Skeletal muscle tissue (tissue), 4 donors: ENCODE results near the gene RELB. TPM values are rescaled to one million over a fixed set of nuclear protein-coding genes. Genes with fewer than 3 reads are reported as not detected.

Experiments
- H3K27ac ChIP-seq: one replicate; pipeline ENCODE4 v1.7.0; 2013; ENCODE audit warnings: mild to moderate bottlenecking, low read depth, low read length, inconsistent platforms
- H3K27me3 ChIP-seq, 3 donors: one replicate each; pipeline ENCODE4 v1.7.0; 2013; ENCODE audit warnings: low read length in 3 of 3; ENCODE audit not compliant: control insufficient read depth in 3 of 3, insufficient read depth in 3 of 3
- H3K36me3 ChIP-seq, 3 donors: one replicate each; pipeline ENCODE4 v1.7.0; 2013; ENCODE audit warnings: low read length in 3 of 3; ENCODE audit not compliant: control insufficient read depth in 3 of 3, insufficient read depth in 3 of 3
- H3K4me1 ChIP-seq, 3 donors: one replicate each; pipeline ENCODE4 v1.7.0; 2013; ENCODE audit warnings: low read length in 3 of 3, mild to moderate bottlenecking in 3 of 3; ENCODE audit not compliant: control insufficient read depth in 3 of 3, insufficient read depth in 3 of 3
- H3K4me3 ChIP-seq, 3 donors: one replicate each; pipeline ENCODE4 v1.7.0; 2013; ENCODE audit warnings: low read length in 3 of 3
- H3K9ac ChIP-seq, 3 donors: one replicate each; pipeline ENCODE4 v1.7.0; 2013; ENCODE audit warnings: low read length in 3 of 3, mild to moderate bottlenecking in 3 of 3, moderate library complexity in 2 of 3, low read depth in 1 of 3
- H3K9me3 ChIP-seq, 3 donors: one replicate each; pipeline ENCODE4 v1.7.0; 2013; ENCODE audit warnings: low read length in 3 of 3; ENCODE audit not compliant: control insufficient read depth in 3 of 3
- total RNA-seq: library from RNA; depleted of rRNA; stranded (reverse); fragments of >200 nt; gene quantifications from one replicate; pipeline ENCODE4 v1.2.3, GENCODE V29; 2014
- donor health status: Osteomylitis.

The RELB gene
- 7.8 TPM for total RNA-seq

- peaks cover 2 to 13% (median 6%) of the 10 kb centered on the region in 3 donors for H3K4me1 ChIP-seq
- H3K27me3 ChIP-seq, result no peaks in the 10 kb centered on the region
- peak within 1 kb of the TSS; percentile 70 to 86 (median 79) for H3K9ac ChIP-seq
- H3K4me3 ChIP-seq, result peak within 1 kb of the TSS; percentile 67 to 84 (median 70)
- peaks cover 0 to 4% (median 0%) of the 10 kb centered on the region in 3 donors for H3K36me3 ChIP-seq
- peak within 1 kb of the TSS; percentile 91 for H3K27ac ChIP-seq
- no peaks in the 10 kb centered on the region for H3K9me3 ChIP-seq
Observed at GRCh38 chr19:45001087-45001739, at the start of gene RELB. Gene RELB (plus strand): TSS chr19:45001464. CDS start chr19:45001580, 116 bp downstream.

- Histone ChIP-seq H3K27ac (peak overlapping the region; percentile 91), H3K36me3 (peaks cover 7 to 11% (median 10%) of the 10 kb centered on the region in 3 donors), H3K27me3 (no peaks in the 10 kb centered on the region), H3K9ac (peak overlapping the region; percentile 83 to 95 (median 90)), H3K4me1 (peaks cover 38 to 60% (median 44%) of the 10 kb centered on the region in 3 donors), H3K4me3 (peak overlapping the region; percentile 86 to 100 (median 96)), H3K9me3 (no peaks in the 10 kb centered on the region)
Observed at GRCh38 chr19:44954278-44954648, 47.0 kb upstream of the RELB start.

- H3K36me3 ChIP-seq, result peaks cover 7 to 11% (median 10%) of the 10 kb centered on the region in 3 donors
- H3K9me3 ChIP-seq, result no peaks in the 10 kb centered on the region
- peak within 1 kb of the TSS; percentile 95 to 99 (median 96) for H3K9ac ChIP-seq
- peak within 1 kb of the TSS; percentile 86 to 100 (median 96) for H3K4me3 ChIP-seq
- H3K4me1 ChIP-seq, result peaks cover 38 to 60% (median 44%) of the 10 kb centered on the region in 3 donors
- H3K27ac ChIP-seq, result peak within 1 kb of the TSS; percentile 91
- no peaks in the 10 kb centered on the region for H3K27me3 ChIP-seq
Observed at GRCh38 chr19:44954649-44955504, 46.4 kb upstream of the RELB start, which contains the start of gene CLPTM1. Gene CLPTM1 (plus strand): TSS chr19:44955380. CDS start chr19:44955396, 16 bp downstream.

GRCh38 chr19:44955505-44956439 is 45.5 kb upstream of the RELB start:
- no peaks in the 10 kb centered on the region for H3K27me3 ChIP-seq
- H3K9me3 ChIP-seq, result no peaks in the 10 kb centered on the region
- peak overlapping the region; percentile 86 to 98 (median 96) for H3K4me3 ChIP-seq
- H3K27ac ChIP-seq, result peak overlapping the region; percentile 91
- H3K36me3 ChIP-seq, result peaks cover 0 to 16% (median 8%) of the 10 kb centered on the region in 3 donors
- peak overlapping the region; percentile 94 to 99 (median 96) for H3K9ac ChIP-seq
- peaks cover 40 to 64% (median 46%) of the 10 kb centered on the region in 3 donors for H3K4me1 ChIP-seq

GRCh38 chr19:44957526-44957925 is 43.7 kb upstream of the RELB start:
- Histone ChIP-seq H3K9me3 (no peaks in the 10 kb centered on the region), H3K4me3 (no peak overlapping the region), H3K4me1 (peaks cover 37 to 55% (median 41%) of the 10 kb centered on the region in 3 donors), H3K27ac (no peak overlapping the region), H3K9ac (peak overlapping the region; percentile 3 to 99 (median 44)), H3K36me3 (peaks cover 4 to 25% (median 14%) of the 10 kb centered on the region in 3 donors), H3K27me3 (no peaks in the 10 kb centered on the region)

GRCh38 chr19:44958090-44958489 is 43.2 kb upstream of the RELB start:
- Histone ChIP-seq H3K27ac (no peak overlapping the region), H3K36me3 (peaks cover 4 to 25% (median 14%) of the 10 kb centered on the region in 3 donors), H3K9me3 (no peaks in the 10 kb centered on the region), H3K9ac (no peak overlapping the region), H3K27me3 (no peaks in the 10 kb centered on the region), H3K4me3 (no peak overlapping the region), H3K4me1 (peaks cover 37 to 55% (median 41%) of the 10 kb centered on the region in 3 donors)

GRCh38 chr19:44959691-44960090 is 41.6 kb upstream of the RELB start:
- Histone ChIP-seq H3K4me3 (no peak overlapping the region), H3K9ac (peak overlapping the region in 2 of 3 donors; percentile 43 to 45), H3K27ac (no peak overlapping the region), H3K36me3 (peaks cover 7 to 27% (median 14%) of the 10 kb centered on the region in 3 donors), H3K9me3 (no peaks in the 10 kb centered on the region), H3K4me1 (peaks cover 27 to 41% (median 29%) of the 10 kb centered on the region in 3 donors), H3K27me3 (no peaks in the 10 kb centered on the region)

- Histone ChIP-seq H3K27ac (no peak overlapping the region), H3K9ac (peak overlapping the region in 2 of 3 donors; percentile 24 to 50), H3K36me3 (peaks cover 12 to 32% (median 17%) of the 10 kb centered on the region in 3 donors), H3K4me3 (no peak overlapping the region), H3K27me3 (no peaks in the 10 kb centered on the region), H3K9me3 (no peaks in the 10 kb centered on the region), H3K4me1 (peaks cover 22 to 32% (median 23%) of the 10 kb centered on the region in 3 donors)
Observed at GRCh38 chr19:44960906-44961728, 40.1 kb upstream of the RELB start.
